Endothelial cell of umbilical vein (primary cell): ENCODE measurements around the gene DDHD1. TPM values are rescaled to one million over a fixed set of nuclear protein-coding genes. Genes with fewer than 3 reads are reported as not detected.

Experiments used
- BruUV-seq: library from RNA; stranded (reverse); fragments of 400-500 nt; replicated peaks from 2 replicates; lab custom pipeline; 2021; lab: Mats Ljungman, UMichigan
- CTCF ChIA-PET: fragments of 300-600, 350-600 bp; sonication (Branson Sonifier 250); formaldehyde crosslinking; loops from one replicate; lab custom pipeline; 2021; ENCODE audit warnings: antibody characterized with exemption, inconsistent platforms; lab: Charles Lee
- POLR2A ChIA-PET: fragments of 300-600, 350-600 bp; sonication (Branson Sonifier 250); formaldehyde crosslinking; loops from one replicate; lab custom pipeline; 2021; ENCODE audit warnings: antibody characterized with exemption, inconsistent platforms; lab: Charles Lee
- DNase-seq: peaks from one replicate; pipeline ENCODE4 v3.0.0-alpha.2; 2011; ENCODE audit warnings: low read depth, low spot score
- FAIRE-seq: peaks from 2 replicates; lab custom pipeline; 2011; peaks lifted over from hg19 to GRCh38; lab: Jason Lieb, UNC
- H2AFZ ChIP-seq: 2 replicates; pipeline ENCODE4 v1.6.0; 2012; ENCODE audit warnings: low read depth, low read length, control low read depth, inconsistent platforms
- H3K27ac ChIP-seq: 2 replicates; pipeline ENCODE4 v1.5.1; 2011; ENCODE audit warnings: low read depth, mild to moderate bottlenecking, control low read depth, low read length, moderate library complexity; ENCODE audit not compliant: insufficient read depth
- H3K27me3 ChIP-seq, 2 experiments: 2 replicates each; pipeline versions ENCODE4 v1.6.0 to v1.6.1; 2011; ENCODE audit warnings: low read length in 2 of 2, mixed read lengths in 1 of 2; ENCODE audit not compliant: control insufficient read depth in 2 of 2, insufficient read depth in 2 of 2
- H3K36me3 ChIP-seq, 2 experiments: 2 replicates in 1 of 2; 3 replicates in 1 of 2; pipeline ENCODE4 v1.5.1; 2011; ENCODE audit warnings: low read length in 2 of 2, mild to moderate bottlenecking in 1 of 2, moderate library complexity in 1 of 2; ENCODE audit not compliant: control insufficient read depth in 2 of 2, insufficient read depth in 2 of 2; ENCODE audit errors: extremely low read depth in 1 of 2
- H3K4me1 ChIP-seq: 3 replicates; pipeline ENCODE4 v1.5.1; 2011; ENCODE audit warnings: mild to moderate bottlenecking, low read length; ENCODE audit not compliant: control insufficient read depth, insufficient read depth; ENCODE audit errors: extremely low read depth
- H3K4me2 ChIP-seq: 2 replicates; pipeline ENCODE4 v1.6.1; 2011; ENCODE audit warnings: low read length, control low read depth, mixed read lengths; ENCODE audit not compliant: insufficient read depth
- H3K4me3 ChIP-seq, 3 experiments: fragments of 200-600 bp in 1 of 3; sonication (generic), shearing (Covaris generic) in 1 of 3; replicated peaks in 1 of 3; 2 replicates each; pipeline ENCODE4 v1.5.1; 2011 to 2016; ENCODE audit warnings: control low read depth in 3 of 3, low read length in 3 of 3, mild to moderate bottlenecking in 2 of 3, inconsistent platforms in 1 of 3, low read depth in 1 of 3, moderate library complexity in 1 of 3; ENCODE audit not compliant: insufficient read depth in 1 of 3
- H3K79me2 ChIP-seq: 2 replicates; pipeline ENCODE4 v1.6.0; 2012; ENCODE audit warnings: low read length, inconsistent platforms; ENCODE audit not compliant: control insufficient read depth, insufficient read depth
- H3K9ac ChIP-seq: replicated peaks from 2 replicates; pipeline ENCODE3; 2011; ENCODE audit warnings: low read length, control low read depth; ENCODE audit not compliant: insufficient read depth; ENCODE audit errors: extremely low read depth
- H3K9me1 ChIP-seq: replicated peaks from 3 replicates; pipeline ENCODE4 v1.6.0; 2011; ENCODE audit warnings: mild to moderate bottlenecking, low read length; ENCODE audit not compliant: control insufficient read depth, insufficient read depth; ENCODE audit errors: extremely low read depth
- H3K9me3 ChIP-seq: replicated peaks from 2 replicates; pipeline ENCODE4 v1.5.1; 2012; ENCODE audit warnings: low read length, inconsistent platforms; ENCODE audit not compliant: control insufficient read depth, insufficient read depth
- H4K20me1 ChIP-seq: replicated peaks from 2 replicates; pipeline ENCODE3; 2011; ENCODE audit warnings: mild to moderate bottlenecking, low read length; ENCODE audit not compliant: control insufficient read depth, insufficient read depth; ENCODE audit errors: extremely low read depth
- EZH2 ChIP-seq: IDR thresholded peaks from 2 replicates; pipeline ENCODE4 v1.6.1; 2012; ENCODE audit warnings: borderline replicate concordance, low read depth, mild to moderate bottlenecking, moderate library complexity, low read length, inconsistent platforms; ENCODE audit not compliant: severe bottlenecking
- GATA2 ChIP-seq: IDR thresholded peaks from 2 replicates; pipeline ENCODE4 v1.7.0; 2011; ENCODE audit warnings: low read depth, mild to moderate bottlenecking, moderate library complexity, mixed read lengths, low read length; ENCODE audit not compliant: insufficient read length, insufficient read depth
- JUN ChIP-seq: IDR thresholded peaks from 2 replicates; pipeline ENCODE4 v1.6.1; 2011; ENCODE audit warnings: borderline replicate concordance, low read depth; ENCODE audit not compliant: insufficient read length, insufficient read depth
- MYC ChIP-seq: IDR thresholded peaks from one replicate; pipeline ENCODE4 v1.6.1; 2011; ENCODE audit warnings: mild to moderate bottlenecking, low read depth, low read length
- POLR2A ChIP-seq: IDR thresholded peaks from 2 replicates; pipeline ENCODE4 v1.6.1; 2012; ENCODE audit warnings: low read depth, mild to moderate bottlenecking, control low read depth, low read length
- POLR2AphosphoS5 ChIP-seq: IDR thresholded peaks from 2 replicates; pipeline ENCODE4 v1.6.1; 2012; ENCODE audit warnings: low read depth, mild to moderate bottlenecking, control low read depth, low read length, moderate library complexity; ENCODE audit not compliant: insufficient read depth
- dilution Hi-C: fragments of 300-500 bp; cut with MboI; formaldehyde crosslinking; loops from one replicate; pipeline ENCODE4 v1.15.0; 2019; ENCODE audit warnings: low sequenced_read_pairs; ENCODE audit not compliant: extremely low pct_ligation_motif_present
- intact Hi-C: fragments of 100-400 bp; cut with micrococcal nuclease; formaldehyde crosslinking; loops from one replicate; pipeline ENCODE4 v1.10.0; 2022
- polyA plus RNA-seq, 4 experiments: library from polyadenylated mRNA; depleted of rRNA in 3 of 4; stranded (reverse) in 3 of 4; unstranded in 1 of 4; fragments of >200 nt; gene quantifications; 2 replicates each; pipeline versions ENCODE4 v1.2.1 to v1.2.3, GENCODE V29; 2011 to 2012; ENCODE audit warnings: missing spikeins in 1 of 4
- total RNA-seq: library from RNA; stranded (reverse); gene quantifications from 2 replicates; pipeline ENCODE4 v1.2.3, GENCODE V29; 2021
- TF ChIP-seq, protein P1 (sequence below), 2 donors: IDR thresholded peaks; 1 replicate in 1 of 2; 2 replicates in 1 of 2; pipeline ENCODE4 v1.5.1; 2011; ENCODE audit warnings: low read length in 2 of 2, mild to moderate bottlenecking in 2 of 2, moderate library complexity in 2 of 2, control low read depth in 1 of 2, inconsistent platforms in 1 of 2, low read depth in 1 of 2; ENCODE audit not compliant: insufficient read depth in 1 of 2; ENCODE audit errors: extremely low read depth in 1 of 2
- TF ChIP-seq, protein P2 (sequence below): IDR thresholded peaks from 2 replicates; pipeline ENCODE4 v1.6.1; 2011; ENCODE audit not compliant: insufficient read depth, insufficient read length

Gene DDHD1
- total and polyA plus RNA-seq, 2 donors (not counting 3 experiments of a cell fraction or from before 2014, with no cell fraction given) = 2.7 to 12.4 TPM

DNA sequence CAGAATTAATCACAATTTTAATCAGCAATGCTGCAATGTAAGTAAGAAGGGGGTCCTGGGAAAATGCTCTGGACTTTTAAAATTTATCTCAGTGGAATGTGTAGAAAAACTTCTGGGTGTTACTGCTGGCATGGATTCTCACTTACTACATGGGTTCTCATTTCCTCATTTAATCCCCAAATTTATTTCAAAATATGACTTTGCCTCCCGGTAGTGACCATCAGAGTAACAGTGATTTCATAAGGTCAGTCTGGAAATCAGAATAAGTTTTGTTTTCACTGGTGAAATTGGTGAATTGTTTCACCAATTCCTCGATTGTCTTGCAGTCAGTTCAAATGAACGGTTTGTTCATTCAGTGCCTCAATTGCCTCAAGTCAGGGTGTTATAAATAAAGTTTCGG lies 22.3 kb upstream of the DDHD1 start:
- no peaks in the 10 kb centered on the region for H3K9me1 ChIP-seq
- H3K4me3 ChIP-seq = no peak overlapping the region
- H3K36me3 ChIP-seq = no peaks in the 10 kb centered on the region
- H3K79me2 ChIP-seq = no peaks in the 10 kb centered on the region
- peaks cover 0 to 2% of the 10 kb centered on the region in 2 experiments for H3K27me3 ChIP-seq
- H2AFZ ChIP-seq = no peak overlapping the region
- ChIA-PET POLR2A (no interaction called here), CTCF (no interaction called here)
- no peak overlapping the region for H3K9ac ChIP-seq
- H3K27ac ChIP-seq = no peak overlapping the region
- H3K4me1 ChIP-seq = no peaks in the 10 kb centered on the region
- H3K9me3 ChIP-seq = no peaks in the 10 kb centered on the region
- FAIRE-seq = no peak
- no peaks in the 10 kb centered on the region for H4K20me1 ChIP-seq
- BruUV-seq = no TSS peak
- intact Hi-C loops = no loop called here
- TF ChIP-seq JUN = no peak
- no peak for TF ChIP-seq EZH2
- TF ChIP-seq GATA2 = no peak
- TF ChIP-seq POLR2AphosphoS5 = no peak
- TF ChIP-seq, protein P1, sequence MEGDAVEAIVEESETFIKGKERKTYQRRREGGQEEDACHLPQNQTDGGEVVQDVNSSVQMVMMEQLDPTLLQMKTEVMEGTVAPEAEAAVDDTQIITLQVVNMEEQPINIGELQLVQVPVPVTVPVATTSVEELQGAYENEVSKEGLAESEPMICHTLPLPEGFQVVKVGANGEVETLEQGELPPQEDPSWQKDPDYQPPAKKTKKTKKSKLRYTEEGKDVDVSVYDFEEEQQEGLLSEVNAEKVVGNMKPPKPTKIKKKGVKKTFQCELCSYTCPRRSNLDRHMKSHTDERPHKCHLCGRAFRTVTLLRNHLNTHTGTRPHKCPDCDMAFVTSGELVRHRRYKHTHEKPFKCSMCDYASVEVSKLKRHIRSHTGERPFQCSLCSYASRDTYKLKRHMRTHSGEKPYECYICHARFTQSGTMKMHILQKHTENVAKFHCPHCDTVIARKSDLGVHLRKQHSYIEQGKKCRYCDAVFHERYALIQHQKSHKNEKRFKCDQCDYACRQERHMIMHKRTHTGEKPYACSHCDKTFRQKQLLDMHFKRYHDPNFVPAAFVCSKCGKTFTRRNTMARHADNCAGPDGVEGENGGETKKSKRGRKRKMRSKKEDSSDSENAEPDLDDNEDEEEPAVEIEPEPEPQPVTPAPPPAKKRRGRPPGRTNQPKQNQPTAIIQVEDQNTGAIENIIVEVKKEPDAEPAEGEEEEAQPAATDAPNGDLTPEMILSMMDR (IDR thresholded peaks at IDR 0.05; ENCODE audit: extremely low read depth in 1 of 2, insufficient read depth in 1 of 2, low read depth in 1 of 2, low read length in 2 of 2) = no peak
- TF ChIP-seq POLR2A = no peak
- TF ChIP-seq, protein P2, sequence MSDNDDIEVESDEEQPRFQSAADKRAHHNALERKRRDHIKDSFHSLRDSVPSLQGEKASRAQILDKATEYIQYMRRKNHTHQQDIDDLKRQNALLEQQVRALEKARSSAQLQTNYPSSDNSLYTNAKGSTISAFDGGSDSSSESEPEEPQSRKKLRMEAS = no peak
- no peak for TF ChIP-seq MYC
- no peak overlapping the region for H3K4me2 ChIP-seq
- no peak for DNase-seq
- dilution Hi-C loops = no loop called here
